GM12878 (cell line): Measurements from ENCODE around the gene PXDC1. TPM values are rescaled to one million over a fixed set of nuclear protein-coding genes. Genes with fewer than 3 reads are reported as not detected.
"Not testable (repeated sequence)": the region's sequence is repeated elsewhere in the genome, so short reads cannot be mapped to it uniquely, and the experiment has no call there.

ENCODE experiments used
- ATAC-seq: fragments of 200-7000 bp; cut with Tn5 transposase; 3 replicates; pipeline ENCODE4 v1.9.1; 2020; ENCODE audit warnings: mild to moderate bottlenecking, moderate library complexity
- BruUV-seq: library from RNA; stranded (reverse); fragments of 400-500 nt; replicated peaks from 2 replicates; lab custom pipeline; 2021; lab: Mats Ljungman, UMichigan
- CTCF ChIA-PET: fragments of 300-600 bp; sonication (Branson Sonifier 250); formaldehyde crosslinking; extraction: SDS; loops from one replicate; lab custom pipeline; 2021; ENCODE audit warnings: inconsistent platforms; lab: Yijun Ruan, JAX
- POLR2A ChIA-PET: fragments of 350-600 bp; formaldehyde crosslinking; extraction: SDS; loops from one replicate; lab custom pipeline; 2021; ENCODE audit warnings: inconsistent platforms; lab: Charles Lee
- RAD21 ChIA-PET: fragments of 300-600 bp; sonication (Branson Sonifier 250); formaldehyde crosslinking; loops from one replicate; lab custom pipeline; 2023; ENCODE audit warnings: antibody characterized with exemption; ENCODE audit not compliant: unreplicated experiment; lab: Charles Lee
- SMC1A ChIA-PET: fragments of 300-600 bp; sonication (Branson Sonifier 250); formaldehyde crosslinking; loops from one replicate; lab custom pipeline; 2023; ENCODE audit not compliant: unreplicated experiment, uncharacterized antibody; lab: Charles Lee
- DNase-seq: peaks from one replicate; pipeline ENCODE4 v3.0.0-alpha.2; 2011; ENCODE audit warnings: low read depth, low spot score
- FAIRE-seq: peaks from 3 replicates; lab custom pipeline; 2011; peaks lifted over from hg19 to GRCh38; lab: Jason Lieb, UNC
- H2AFZ ChIP-seq: 2 replicates; pipeline ENCODE4 v1.6.0; 2011; ENCODE audit warnings: low read depth, low read length, control low read depth; ENCODE audit not compliant: control insufficient read depth
- H3K27ac ChIP-seq: 2 replicates; pipeline ENCODE4 v1.5.1; 2011; ENCODE audit warnings: control low read depth; ENCODE audit not compliant: control insufficient read depth, insufficient read depth
- H3K27me3 ChIP-seq, 2 experiments: replicated peaks in 1 of 2; 2 replicates each; pipeline versions ENCODE4 v1.6.0 to v1.6.1; 2011; ENCODE audit warnings: low read length in 1 of 2; ENCODE audit not compliant: control insufficient read depth in 2 of 2, insufficient read depth in 2 of 2
- H3K36me3 ChIP-seq, 2 experiments: 2 replicates each; pipeline ENCODE4 v1.5.1; 2011; ENCODE audit warnings: low read length in 1 of 2; ENCODE audit not compliant: control insufficient read depth in 2 of 2, insufficient read depth in 2 of 2
- H3K4me1 ChIP-seq: 2 replicates; pipeline ENCODE4 v1.6.1; 2011; ENCODE audit warnings: mild to moderate bottlenecking, low read length, moderate library complexity, mixed read lengths; ENCODE audit not compliant: control insufficient read depth, insufficient read depth
- H3K4me2 ChIP-seq: 2 replicates; pipeline ENCODE4 v1.6.0; 2011; ENCODE audit warnings: control low read depth; ENCODE audit not compliant: control insufficient read depth, insufficient read depth
- H3K4me3 ChIP-seq: fragments of 200-600 bp; sonication (generic); 2 replicates; pipeline ENCODE4 v1.5.1; 2016
- H3K79me2 ChIP-seq: 2 replicates; pipeline ENCODE4 v1.6.0; 2011; ENCODE audit warnings: low read length; ENCODE audit not compliant: control insufficient read depth, insufficient read depth
- H3K9ac ChIP-seq: 2 replicates; pipeline ENCODE4 v1.8.0; 2011; ENCODE audit warnings: low read length, control low read depth, mixed read lengths; ENCODE audit not compliant: control insufficient read depth, insufficient read depth
- H3K9me3 ChIP-seq: replicated peaks from 3 replicates; pipeline ENCODE4 v1.5.1; 2011; ENCODE audit warnings: mild to moderate bottlenecking, low read length; ENCODE audit not compliant: control insufficient read depth, insufficient read depth
- H4K20me1 ChIP-seq: 2 replicates; pipeline ENCODE4 v1.6.0; 2011; ENCODE audit not compliant: control insufficient read depth, insufficient read depth
- FOS ChIP-seq: IDR thresholded peaks from 3 replicates; pipeline ENCODE4 v1.6.1; 2011; ENCODE audit warnings: borderline replicate concordance; ENCODE audit not compliant: insufficient read length; ENCODE audit errors: extremely low read depth
- IKZF1 ChIP-seq: fragments of 450-650 bp; conservative IDR thresholded peaks from 2 replicates; pipeline ENCODE4 v1.6.1; 2017; ENCODE audit warnings: antibody characterized with exemption, mild to moderate bottlenecking
- RELA ChIP-seq: fragments of 450-650 bp; IDR thresholded peaks from 2 replicates; pipeline ENCODE4 v1.8.0; 2014; ENCODE audit warnings: borderline replicate concordance; ENCODE audit not compliant: partially characterized antibody
- WGBS: methylation state at CpG from one replicate; pipeline ENCODE4 v1.1.6; 2016; ENCODE audit warnings: low lambda C conversion rate; ENCODE audit not compliant: insufficient replicate concordance, insufficient coverage; ENCODE audit errors: missing lambda C conversion rate; 5-methylcytosine and 5-hydroxymethylcytosine counted together
- in situ Hi-C: fragments of 300-500 bp; cut with MboI; formaldehyde crosslinking; loops from 9 replicates; pipeline ENCODE4 v1.14.3; 2018; ENCODE audit warnings: mixed read lengths
- intact Hi-C: fragments of 100-400 bp; cut with micrococcal nuclease; formaldehyde crosslinking; loops from one replicate; pipeline ENCODE4 v1.14.2; 2022; ENCODE audit not compliant: unreplicated experiment
- polyA plus RNA-seq, 11 experiments: library from polyadenylated mRNA; depleted of rRNA in 4 of 11; unstranded in 6 of 11; stranded (reverse) in 5 of 11; fragments of >200 nt; fragmentation: Nextera tagmentation in 4 of 11; fragmentation: Illumina TruSeq in 1 of 11; extraction: Ambion mirVana in 4 of 11; extraction: Trizol in 1 of 11; gene quantifications; 1 replicate in 1 of 11; 2 replicates in 10 of 11; pipeline versions ENCODE4 v1.2.1 to v1.2.3, GENCODE V29; 2011 to 2016; ENCODE audit warnings: inconsistent platforms in 2 of 11, missing spikeins in 2 of 11, low read depth in 1 of 11
- total RNA-seq, 4 experiments: library from RNA; depleted of rRNA in 3 of 4; stranded (reverse); fragments of >200 nt in 3 of 4; fragmentation: Illumina TruSeq in 1 of 4; extraction: Trizol in 1 of 4; gene quantifications; 2 replicates each; pipeline versions ENCODE4 v1.2.1 to v1.2.3, GENCODE V29; 2013 to 2021

The PXDC1 gene
- total and polyA plus RNA-seq, 10 of the 15 experiments (the other 5 are each of a cell fraction or from before 2014, with no cell fraction given): 0.03 to 0.72 (median 0.32) TPM; not detected in 2

GRCh38 chr6:3678946-3679345, 72.6 kb downstream of the PXDC1 start:
- H3K4me2 ChIP-seq: no peak overlapping the region
- ChIA-PET POLR2A (no interaction called here), RAD21 (no interaction called here), SMC1A (no interaction called here), CTCF (no interaction called here)
- no peak for TF ChIP-seq IKZF1
- no peak for TF ChIP-seq FOS
- TF ChIP-seq RELA: no peak
- H3K4me1 ChIP-seq: no peaks in the 10 kb centered on the region
- DNase-seq (no peak), ATAC-seq (no peak), FAIRE-seq (no peak)
- no peaks in the 10 kb centered on the region for H3K9me3 ChIP-seq
- 11% methylated on average over 4 of the region's 4 CpGs for WGBS
- no TSS peak for BruUV-seq
- no peaks in the 10 kb centered on the region for H3K36me3 ChIP-seq
- H3K27me3 ChIP-seq: no peaks in the 10 kb centered on the region
- H3K9ac ChIP-seq: no peak overlapping the region
- H3K27ac ChIP-seq: no peak overlapping the region
- no peaks in the 10 kb centered on the region for H4K20me1 ChIP-seq
- intact Hi-C loops (no loop called here), in situ Hi-C loops (no loop called here)
- H2AFZ ChIP-seq: no peak overlapping the region
- no peaks in the 10 kb centered on the region for H3K79me2 ChIP-seq
- no peak overlapping the region for H3K4me3 ChIP-seq

- H3K9ac ChIP-seq, H3K27me3 ChIP-seq, H3K27ac ChIP-seq, DNase-seq, H4K20me1 ChIP-seq, H3K4me1 ChIP-seq, H3K79me2 ChIP-seq, H3K4me3 ChIP-seq, ATAC-seq, SMC1A ChIA-PET, intact Hi-C loops, FAIRE-seq, H2AFZ ChIP-seq, CTCF ChIA-PET, RAD21 ChIA-PET, H3K9me3 ChIP-seq, H3K4me2 ChIP-seq, H3K36me3 ChIP-seq, POLR2A ChIA-PET, BruUV-seq, in situ Hi-C loops: not testable (repeated sequence)
- WGBS: 42% methylated on average over 9 of the region's 9 CpGs
These were observed 73.8 kb downstream of the PXDC1 start for GRCh38 chr6:3677751-3678150.

GRCh38 chr6:3677351-3677750, 74.2 kb downstream of the PXDC1 start:
- RAD21 ChIA-PET, H3K9ac ChIP-seq, in situ Hi-C loops, H3K4me3 ChIP-seq, DNase-seq, CTCF ChIA-PET, H3K4me2 ChIP-seq, H3K36me3 ChIP-seq, intact Hi-C loops, H3K9me3 ChIP-seq, H4K20me1 ChIP-seq, POLR2A ChIA-PET, H2AFZ ChIP-seq, SMC1A ChIA-PET, ATAC-seq, H3K27me3 ChIP-seq, FAIRE-seq, H3K27ac ChIP-seq, BruUV-seq, H3K4me1 ChIP-seq, H3K79me2 ChIP-seq: not testable (repeated sequence)
- WGBS: 0% methylated on average over 1 of the region's 1 CpG
